HCT116 (cell line): ENCODE data around the gene NUDT2.

Source experiments
- MAX ChIP-seq: IDR thresholded peaks from 2 replicates; pipeline ENCODE4 v1.6.1; 2012
- POLR2A ChIP-seq: IDR thresholded peaks from 2 replicates; pipeline ENCODE4 v1.7.0; 2011; ENCODE audit warnings: borderline replicate concordance; ENCODE audit not compliant: insufficient read depth, insufficient read length; ENCODE audit errors: extremely low read depth
- POLR2AphosphoS5 ChIP-seq: IDR thresholded peaks from 2 replicates; pipeline ENCODE4 v1.6.1; 2011; ENCODE audit warnings: mild to moderate bottlenecking, low read depth, low read length, moderate library complexity

GRCh38 chr9:34386656-34387055 is 57.3 kb downstream of the NUDT2 start:
- TF ChIP-seq POLR2AphosphoS5, result no peak
- no peak for TF ChIP-seq POLR2A
- no peak for TF ChIP-seq MAX
